GM23338 (cell line): ENCODE results near the gene FBXL4.

Experiments
- CREB1 ChIP-seq: fragments of 250-450 bp; sonication (Bioruptor Pico); IDR thresholded peaks from 2 replicates; pipeline ENCODE4 v1.5.0; 2020; ENCODE audit warnings: low read depth, mild to moderate bottlenecking, moderate library complexity
- EZH2 ChIP-seq: fragments of 200-600 bp; sonication (generic); IDR thresholded peaks from one replicate; pipeline ENCODE4 v1.8.0; 2017; ENCODE audit warnings: antibody characterized with exemption, mild to moderate bottlenecking, low read depth; ENCODE audit not compliant: unreplicated experiment
- EZH2phosphoT487 ChIP-seq: fragments of 200-600 bp; sonication (generic); IDR thresholded peaks from one replicate; pipeline ENCODE4 v1.8.1; 2018; ENCODE audit warnings: antibody characterized with exemption; ENCODE audit not compliant: unreplicated experiment
- JUNB ChIP-seq: IDR thresholded peaks from one replicate; pipeline ENCODE4 v1.6.1; 2016; ENCODE audit warnings: antibody characterized with exemption; ENCODE audit not compliant: unreplicated experiment
- NANOG ChIP-seq: IDR thresholded peaks from 2 replicates; pipeline ENCODE4 v1.6.1; 2016; ENCODE audit warnings: antibody characterized with exemption, borderline replicate concordance
- POLR2AphosphoS5 ChIP-seq: IDR thresholded peaks from 2 replicates; pipeline ENCODE4 v1.6.1; 2016; ENCODE audit warnings: antibody characterized with exemption, low read depth
- STAT1 ChIP-seq: IDR thresholded peaks from one replicate; pipeline ENCODE4 v1.6.1; 2016; ENCODE audit warnings: antibody characterized with exemption; ENCODE audit not compliant: unreplicated experiment
- ZNF114 ChIP-seq: fragments of 250-450 bp; sonication (Bioruptor Pico); IDR thresholded peaks from 2 replicates; pipeline ENCODE4 v1.5.0; 2020; ENCODE audit warnings: mild to moderate bottlenecking, moderate library complexity
- TF ChIP-seq, protein P1 (sequence below), 2 experiments: fragments of 200-600 bp in 1 of 2; sonication (generic) in 1 of 2; conservative IDR thresholded peaks; 2 replicates each; pipeline versions ENCODE4 v1.5.1 to v1.6.1; 2016 to 2017; ENCODE audit warnings: antibody characterized with exemption in 2 of 2, low read depth in 2 of 2, mild to moderate bottlenecking in 2 of 2, moderate library complexity in 1 of 2
- TF ChIP-seq, protein P2 (sequence below): IDR thresholded peaks from one replicate; pipeline ENCODE4 v1.6.1; 2018; ENCODE audit warnings: antibody characterized with exemption; ENCODE audit not compliant: unreplicated experiment
- TF ChIP-seq, protein P3 (sequence below): IDR thresholded peaks from 2 replicates; pipeline ENCODE4 v1.6.1; 2016; ENCODE audit warnings: antibody characterized with exemption

DNA sequence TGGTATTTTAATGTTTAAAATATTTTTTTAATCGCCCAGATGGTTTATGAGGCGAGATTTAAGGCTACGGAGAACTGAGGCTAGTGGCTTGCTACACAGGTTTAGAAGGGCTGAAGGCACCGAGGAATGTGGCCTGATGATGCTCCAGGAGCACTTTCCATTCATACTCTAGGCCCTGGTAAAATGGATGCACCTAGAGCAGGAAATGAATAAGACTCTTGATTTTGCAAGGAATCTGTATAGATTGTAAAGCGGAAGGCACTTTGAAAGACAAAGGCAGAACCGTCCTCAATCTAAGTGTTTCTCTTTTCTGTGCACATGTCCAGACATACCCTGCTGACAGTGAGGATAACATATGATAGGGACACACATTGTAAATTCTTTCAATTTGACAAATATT, 83.2 kb downstream of the FBXL4 start:
- TF ChIP-seq, protein P1, sequence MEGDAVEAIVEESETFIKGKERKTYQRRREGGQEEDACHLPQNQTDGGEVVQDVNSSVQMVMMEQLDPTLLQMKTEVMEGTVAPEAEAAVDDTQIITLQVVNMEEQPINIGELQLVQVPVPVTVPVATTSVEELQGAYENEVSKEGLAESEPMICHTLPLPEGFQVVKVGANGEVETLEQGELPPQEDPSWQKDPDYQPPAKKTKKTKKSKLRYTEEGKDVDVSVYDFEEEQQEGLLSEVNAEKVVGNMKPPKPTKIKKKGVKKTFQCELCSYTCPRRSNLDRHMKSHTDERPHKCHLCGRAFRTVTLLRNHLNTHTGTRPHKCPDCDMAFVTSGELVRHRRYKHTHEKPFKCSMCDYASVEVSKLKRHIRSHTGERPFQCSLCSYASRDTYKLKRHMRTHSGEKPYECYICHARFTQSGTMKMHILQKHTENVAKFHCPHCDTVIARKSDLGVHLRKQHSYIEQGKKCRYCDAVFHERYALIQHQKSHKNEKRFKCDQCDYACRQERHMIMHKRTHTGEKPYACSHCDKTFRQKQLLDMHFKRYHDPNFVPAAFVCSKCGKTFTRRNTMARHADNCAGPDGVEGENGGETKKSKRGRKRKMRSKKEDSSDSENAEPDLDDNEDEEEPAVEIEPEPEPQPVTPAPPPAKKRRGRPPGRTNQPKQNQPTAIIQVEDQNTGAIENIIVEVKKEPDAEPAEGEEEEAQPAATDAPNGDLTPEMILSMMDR (conservative IDR thresholded peaks at IDR 0.05; ENCODE audit: low read depth in 2 of 2) = no peak
- TF ChIP-seq POLR2AphosphoS5 = no peak
- no peak for TF ChIP-seq CREB1 (CRISPR knock-in tag)
- TF ChIP-seq JUNB = no peak
- TF ChIP-seq, protein P2, sequence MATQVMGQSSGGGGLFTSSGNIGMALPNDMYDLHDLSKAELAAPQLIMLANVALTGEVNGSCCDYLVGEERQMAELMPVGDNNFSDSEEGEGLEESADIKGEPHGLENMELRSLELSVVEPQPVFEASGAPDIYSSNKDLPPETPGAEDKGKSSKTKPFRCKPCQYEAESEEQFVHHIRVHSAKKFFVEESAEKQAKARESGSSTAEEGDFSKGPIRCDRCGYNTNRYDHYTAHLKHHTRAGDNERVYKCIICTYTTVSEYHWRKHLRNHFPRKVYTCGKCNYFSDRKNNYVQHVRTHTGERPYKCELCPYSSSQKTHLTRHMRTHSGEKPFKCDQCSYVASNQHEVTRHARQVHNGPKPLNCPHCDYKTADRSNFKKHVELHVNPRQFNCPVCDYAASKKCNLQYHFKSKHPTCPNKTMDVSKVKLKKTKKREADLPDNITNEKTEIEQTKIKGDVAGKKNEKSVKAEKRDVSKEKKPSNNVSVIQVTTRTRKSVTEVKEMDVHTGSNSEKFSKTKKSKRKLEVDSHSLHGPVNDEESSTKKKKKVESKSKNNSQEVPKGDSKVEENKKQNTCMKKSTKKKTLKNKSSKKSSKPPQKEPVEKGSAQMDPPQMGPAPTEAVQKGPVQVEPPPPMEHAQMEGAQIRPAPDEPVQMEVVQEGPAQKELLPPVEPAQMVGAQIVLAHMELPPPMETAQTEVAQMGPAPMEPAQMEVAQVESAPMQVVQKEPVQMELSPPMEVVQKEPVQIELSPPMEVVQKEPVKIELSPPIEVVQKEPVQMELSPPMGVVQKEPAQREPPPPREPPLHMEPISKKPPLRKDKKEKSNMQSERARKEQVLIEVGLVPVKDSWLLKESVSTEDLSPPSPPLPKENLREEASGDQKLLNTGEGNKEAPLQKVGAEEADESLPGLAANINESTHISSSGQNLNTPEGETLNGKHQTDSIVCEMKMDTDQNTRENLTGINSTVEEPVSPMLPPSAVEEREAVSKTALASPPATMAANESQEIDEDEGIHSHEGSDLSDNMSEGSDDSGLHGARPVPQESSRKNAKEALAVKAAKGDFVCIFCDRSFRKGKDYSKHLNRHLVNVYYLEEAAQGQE = no peak
- no peak for TF ChIP-seq ZNF114
- TF ChIP-seq EZH2 = no peak
- TF ChIP-seq NANOG = no peak
- no peak for TF ChIP-seq STAT1
- TF ChIP-seq EZH2phosphoT487 = no peak
- TF ChIP-seq, protein P3, sequence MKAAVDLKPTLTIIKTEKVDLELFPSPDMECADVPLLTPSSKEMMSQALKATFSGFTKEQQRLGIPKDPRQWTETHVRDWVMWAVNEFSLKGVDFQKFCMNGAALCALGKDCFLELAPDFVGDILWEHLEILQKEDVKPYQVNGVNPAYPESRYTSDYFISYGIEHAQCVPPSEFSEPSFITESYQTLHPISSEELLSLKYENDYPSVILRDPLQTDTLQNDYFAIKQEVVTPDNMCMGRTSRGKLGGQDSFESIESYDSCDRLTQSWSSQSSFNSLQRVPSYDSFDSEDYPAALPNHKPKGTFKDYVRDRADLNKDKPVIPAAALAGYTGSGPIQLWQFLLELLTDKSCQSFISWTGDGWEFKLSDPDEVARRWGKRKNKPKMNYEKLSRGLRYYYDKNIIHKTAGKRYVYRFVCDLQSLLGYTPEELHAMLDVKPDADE = no peak
